ENCODE measurements around the gene CHST8. TPM values are rescaled to one million over a fixed set of nuclear protein-coding genes. Genes with fewer than 3 reads are reported as not detected.
"Not testable (repeated sequence)": the region's sequence is repeated elsewhere in the genome, so short reads cannot be mapped to it uniquely, and the experiment has no call there.

Gene CHST8
- total RNA-seq, 1 donor = not detected

GRCh38 chr19:33616346-33616745 is 5.4 kb upstream of the CHST8 start:
- H3K9me3 ChIP-seq (ENCODE audit: low read depth, low read length) = no peaks in the 10 kb centered on the region
- H3K27ac ChIP-seq (ENCODE audit: low read depth, low read length) = no peak overlapping the region
- H3K36me3 ChIP-seq (ENCODE audit: insufficient read depth, low read length) = no peaks in the 10 kb centered on the region
- no peaks in the 10 kb centered on the region for H4K20me1 ChIP-seq (ENCODE audit: insufficient read depth, low read length)
- no peak for TF ChIP-seq CTCF (IDR thresholded peaks at IDR 0.05; ENCODE audit: extremely low read depth, low read depth, low read length)
- DNase-seq (ENCODE audit: insufficient read length, low spot score, missing footprints) = no peak
- no peak overlapping the region for H2AFZ ChIP-seq (ENCODE audit: low read length)
- no peaks in the 10 kb centered on the region for H3K79me2 ChIP-seq (ENCODE audit: insufficient read depth, low read length)
- H3K27me3 ChIP-seq (ENCODE audit: insufficient read depth, low read length) = peaks cover 15% of the 10 kb centered on the region
- no peak overlapping the region for H3K4me2 ChIP-seq (ENCODE audit: insufficient read depth, low read length)
- no peak overlapping the region for H3K4me3 ChIP-seq (ENCODE audit: insufficient read depth, low read length)
- H3K4me1 ChIP-seq (ENCODE audit: insufficient read depth, low read length) = no peaks in the 10 kb centered on the region

DNA sequence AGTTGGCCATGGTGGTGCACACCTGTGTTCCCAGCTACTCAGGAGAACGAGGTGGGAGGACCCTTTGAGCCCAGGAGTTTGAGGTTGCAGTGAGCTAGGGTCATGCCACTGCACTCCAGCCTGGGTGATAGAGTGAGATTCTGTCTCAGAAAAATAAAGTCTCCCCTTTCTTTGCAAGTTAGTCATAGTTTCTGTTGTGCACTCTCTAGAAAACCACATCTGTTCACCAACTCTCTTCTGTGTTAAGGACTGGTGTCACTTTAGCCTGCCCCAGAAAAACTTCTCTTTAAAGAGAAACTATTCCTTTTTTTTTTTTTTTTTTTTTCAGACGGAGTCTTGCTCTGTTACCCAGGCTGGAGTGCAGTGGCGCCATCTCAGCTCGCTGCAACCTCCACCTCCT is 4.9 kb upstream of the CHST8 start:
- H2AFZ ChIP-seq (ENCODE audit: low read length) = no peak overlapping the region
- no peak overlapping the region for H3K4me3 ChIP-seq (ENCODE audit: insufficient read depth, low read length)
- H3K4me2 ChIP-seq (ENCODE audit: insufficient read depth, low read length) = no peak overlapping the region
- H3K27me3 ChIP-seq (ENCODE audit: insufficient read depth, low read length) = peaks cover 17% of the 10 kb centered on the region
- no peaks in the 10 kb centered on the region for H3K79me2 ChIP-seq (ENCODE audit: insufficient read depth, low read length)
- H3K4me1 ChIP-seq (ENCODE audit: insufficient read depth, low read length) = no peaks in the 10 kb centered on the region
- no peak overlapping the region for H3K27ac ChIP-seq (ENCODE audit: low read depth, low read length)
- TF ChIP-seq CTCF (IDR thresholded peaks at IDR 0.05; ENCODE audit: extremely low read depth, low read depth, low read length) = no peak
- H3K36me3 ChIP-seq (ENCODE audit: insufficient read depth, low read length) = no peaks in the 10 kb centered on the region
- H4K20me1 ChIP-seq (ENCODE audit: insufficient read depth, low read length) = no peaks in the 10 kb centered on the region
- no peaks in the 10 kb centered on the region for H3K9me3 ChIP-seq (ENCODE audit: low read depth, low read length)
- DNase-seq (ENCODE audit: insufficient read length, low spot score, missing footprints) = no peak

- not testable (repeated sequence) for H3K4me3 ChIP-seq (ENCODE audit: insufficient read depth, low read length); H3K4me2 ChIP-seq (ENCODE audit: insufficient read depth, low read length); H3K79me2 ChIP-seq (ENCODE audit: insufficient read depth, low read length); H3K36me3 ChIP-seq (ENCODE audit: insufficient read depth, low read length); H3K9me3 ChIP-seq (ENCODE audit: low read depth, low read length); H3K4me1 ChIP-seq (ENCODE audit: insufficient read depth, low read length); H4K20me1 ChIP-seq (ENCODE audit: insufficient read depth, low read length); H2AFZ ChIP-seq (ENCODE audit: low read length); DNase-seq (ENCODE audit: insufficient read length, low spot score, missing footprints); H3K27ac ChIP-seq (ENCODE audit: low read depth, low read length)
- H3K27me3 ChIP-seq (ENCODE audit: insufficient read depth, low read length) = peaks cover 32% of the 10 kb centered on the region
Observed at GRCh38 chr19:33618363-33618762, 3.4 kb upstream of the CHST8 start.

DNA sequence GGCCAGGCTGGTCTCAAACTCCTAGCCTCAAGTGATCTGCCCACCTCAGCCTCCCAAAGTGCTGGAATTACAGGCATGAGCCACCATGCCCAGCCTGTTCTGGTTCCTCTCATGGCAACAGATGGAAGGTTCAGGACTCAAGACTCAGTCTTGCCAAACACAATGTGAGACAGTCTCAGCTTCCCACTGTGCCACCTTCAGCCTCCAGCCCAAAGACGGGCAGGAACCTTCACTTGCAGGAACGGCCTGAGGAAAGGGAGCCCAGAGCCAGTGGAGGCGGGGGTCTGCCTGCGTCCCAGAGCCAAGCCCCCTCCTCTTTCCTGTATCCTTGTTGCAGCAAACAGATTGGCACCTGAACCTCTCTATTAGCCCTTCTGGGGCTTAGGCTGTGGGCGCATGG is 2.9 kb upstream of the CHST8 start:
- DNase-seq (ENCODE audit: insufficient read length, low spot score, missing footprints) = no peak
- TF ChIP-seq CTCF (IDR thresholded peaks at IDR 0.05; ENCODE audit: extremely low read depth, low read depth, low read length) = no peak
- Histone ChIP-seq H3K27ac (ENCODE audit: low read depth, low read length) (no peak overlapping the region), H3K27me3 (ENCODE audit: insufficient read depth, low read length) (peaks cover 37% of the 10 kb centered on the region), H3K4me1 (ENCODE audit: insufficient read depth, low read length) (no peaks in the 10 kb centered on the region), H3K4me3 (ENCODE audit: insufficient read depth, low read length) (no peak overlapping the region), H2AFZ (ENCODE audit: low read length) (no peak overlapping the region), H3K4me2 (ENCODE audit: insufficient read depth, low read length) (no peak overlapping the region), H3K9me3 (ENCODE audit: low read depth, low read length) (no peaks in the 10 kb centered on the region), H3K36me3 (ENCODE audit: insufficient read depth, low read length) (no peaks in the 10 kb centered on the region), H4K20me1 (ENCODE audit: insufficient read depth, low read length) (no peaks in the 10 kb centered on the region), H3K79me2 (ENCODE audit: insufficient read depth, low read length) (no peaks in the 10 kb centered on the region)

Data from osteoblast (primary cell).